Fibroblast of the conjunctiva (primary cell): Measurements from ENCODE around the gene PSMF1.
"Not testable (repeated sequence)": the region's sequence is repeated elsewhere in the genome, so short reads cannot be mapped to it uniquely, and the experiment has no call there.

ENCODE experiments used
- DNase-seq: peaks from one replicate; pipeline ENCODE4 v3.0.0-alpha.2; 2010; ENCODE audit warnings: low read depth

PSMF1 gene

DNA sequence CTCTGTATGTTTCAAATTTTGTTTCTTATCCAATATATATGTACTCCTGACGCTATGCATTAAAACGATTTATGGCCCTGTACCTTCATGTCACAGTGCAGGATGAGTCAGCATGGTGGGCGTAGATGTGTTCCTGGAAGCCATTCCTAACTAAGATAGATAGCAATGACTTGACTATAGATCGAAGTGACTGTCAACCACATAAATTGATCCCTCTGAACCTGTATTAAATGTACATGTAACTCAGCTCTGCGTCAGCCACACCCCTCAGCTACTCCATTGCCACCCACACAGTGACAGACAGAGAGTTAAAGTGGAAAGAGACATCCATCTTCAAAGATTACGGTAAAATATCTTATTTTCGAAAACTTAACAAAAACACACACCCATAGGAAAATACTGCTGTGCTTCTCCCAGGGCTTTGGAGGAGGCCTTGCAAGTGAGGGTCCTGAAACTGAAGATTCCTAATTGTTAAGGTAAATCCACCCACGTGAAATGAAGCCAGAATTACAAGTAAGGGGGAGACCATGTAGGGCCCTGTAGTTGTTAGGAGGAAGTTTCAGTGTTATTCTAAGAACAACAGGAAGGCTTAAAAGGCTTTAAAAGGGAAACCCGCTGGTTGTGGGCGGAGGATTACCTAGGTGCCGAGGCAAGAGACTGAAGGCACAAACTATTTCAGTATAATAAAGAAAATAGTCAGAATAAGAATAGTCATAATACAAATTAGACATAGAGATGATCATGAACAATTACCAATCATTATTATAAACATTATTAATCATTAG is 97.2 kb downstream of the PSMF1 start:
- no peak for DNase-seq

DNA sequence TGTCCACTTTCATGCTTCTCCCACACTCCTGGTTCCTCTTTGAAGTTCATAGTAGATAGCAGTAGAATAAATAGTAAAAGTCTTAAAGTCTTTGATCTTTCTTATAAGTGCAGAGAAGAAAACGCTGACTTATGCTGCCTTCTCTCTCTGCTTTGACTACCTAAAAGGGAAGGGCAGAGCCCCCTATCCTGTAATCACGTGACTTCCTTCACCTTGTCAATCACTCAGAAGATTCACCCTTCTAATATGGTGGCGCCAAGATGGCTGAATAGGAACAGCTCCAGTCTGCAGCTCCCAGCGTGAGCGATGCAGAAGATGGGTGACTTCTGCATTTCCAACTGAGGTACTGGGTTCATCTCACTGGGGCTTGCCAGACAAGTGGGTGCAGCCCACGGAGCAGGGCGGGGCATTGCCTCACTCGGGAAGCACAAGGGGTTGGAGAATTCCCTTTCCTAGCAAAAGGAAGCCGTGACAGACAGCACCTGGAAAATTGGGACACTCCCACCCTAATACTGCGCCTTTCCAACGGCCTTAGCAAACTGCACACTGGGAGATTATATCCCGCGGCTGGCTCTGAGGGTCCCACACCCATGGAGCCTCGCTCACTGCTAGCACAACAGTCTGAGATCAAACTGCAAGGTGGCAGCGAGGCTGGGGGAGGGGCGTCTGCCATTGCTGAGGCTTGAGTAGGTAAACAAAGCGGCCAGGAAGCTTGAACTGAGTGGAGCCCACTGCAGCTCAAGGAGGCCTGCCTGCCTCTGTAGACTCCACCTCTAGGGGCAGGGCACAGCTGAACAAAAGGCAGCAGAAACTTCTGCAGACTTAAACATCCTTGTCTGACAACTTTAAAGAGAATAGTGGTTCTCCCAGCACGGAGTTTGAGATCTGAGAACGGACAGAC is 98.4 kb downstream of the PSMF1 start:
- DNase-seq: not testable (repeated sequence)
